NB4 (cell line): ENCODE measurements around the gene CALHM1.

Experiments used
- CTCF ChIP-seq: IDR thresholded peaks from one replicate; pipeline ENCODE4 v1.5.1; 2012; ENCODE audit warnings: low read depth, low read length
- MAX ChIP-seq: IDR thresholded peaks from 2 replicates; pipeline ENCODE4 v1.6.1; 2011; ENCODE audit warnings: low read depth, low read length
- MYC ChIP-seq: IDR thresholded peaks from 2 replicates; pipeline ENCODE4 v1.6.1; 2011; ENCODE audit warnings: low read depth, low read length
- POLR2A ChIP-seq: IDR thresholded peaks from 2 replicates; pipeline ENCODE4 v1.6.1; 2011; ENCODE audit warnings: mild to moderate bottlenecking; ENCODE audit not compliant: insufficient read length; ENCODE audit errors: extremely low read depth

- TF ChIP-seq CTCF (no peak), POLR2A (no peak), MAX (no peak), MYC (no peak)
Observed at GRCh38 chr10:103450201-103450695, 8.5 kb downstream of the CALHM1 start.
